Hypothalamus (tissue), 51 donors: ENCODE data around the gene SOBP.
A peak's percentile ranks its signal among the peaks of the same experiment; 100 is the strongest.

Source experiments
- DNase-seq, 51 donors: peaks; one replicate each; lab custom pipeline; 2025; lab: John Stamatoyannopoulos, UW

The SOBP gene

GRCh38 chr6:107611094-107611810, 121.3 kb downstream of the SOBP start:
- DNase-seq, result peak in 2 of 51 donors; percentile 8 to 24

DNA sequence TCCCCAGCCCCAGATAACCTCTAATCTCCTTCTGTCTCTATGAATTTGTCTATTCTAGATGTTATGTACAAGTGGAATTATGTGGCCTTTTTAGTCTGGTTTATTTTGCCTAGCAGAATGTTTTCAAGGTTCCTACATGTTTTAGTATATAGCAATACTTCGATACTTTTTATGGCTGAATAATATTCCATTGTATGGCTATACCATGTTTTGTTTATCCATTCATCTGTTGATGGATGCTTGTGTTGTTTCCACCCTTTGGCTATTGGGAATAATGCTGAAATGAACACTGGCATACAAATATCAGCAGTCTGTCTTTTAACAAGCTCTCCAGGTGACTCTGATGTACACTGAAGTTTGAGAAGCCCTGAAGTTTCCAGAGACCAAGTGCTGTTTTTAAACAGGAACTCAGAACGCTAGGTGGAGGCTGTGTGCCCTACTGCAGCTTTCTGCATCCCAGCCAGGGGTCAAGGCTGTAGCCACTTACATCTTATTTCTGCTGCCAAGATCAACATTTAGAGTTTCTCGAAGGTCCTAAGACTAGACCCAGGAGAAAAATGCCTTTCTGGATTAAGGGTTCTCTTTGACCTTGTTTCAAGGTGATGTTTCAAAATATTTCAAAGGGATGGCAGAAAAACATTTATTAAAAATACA, 123.0 kb downstream of the SOBP start:
- DNase-seq, result no peak

GRCh38 chr6:107613651-107614379, 123.9 kb downstream of the SOBP start:
- no peak for DNase-seq

GRCh38 chr6:107614828-107615227, 124.9 kb downstream of the SOBP start:
- DNase-seq, result no peak

- peak in 8 of 51 donors; percentile 13 to 48 (median 18) for DNase-seq
These were observed 126.9 kb downstream of the SOBP start for GRCh38 chr6:107616775-107617174.

DNA sequence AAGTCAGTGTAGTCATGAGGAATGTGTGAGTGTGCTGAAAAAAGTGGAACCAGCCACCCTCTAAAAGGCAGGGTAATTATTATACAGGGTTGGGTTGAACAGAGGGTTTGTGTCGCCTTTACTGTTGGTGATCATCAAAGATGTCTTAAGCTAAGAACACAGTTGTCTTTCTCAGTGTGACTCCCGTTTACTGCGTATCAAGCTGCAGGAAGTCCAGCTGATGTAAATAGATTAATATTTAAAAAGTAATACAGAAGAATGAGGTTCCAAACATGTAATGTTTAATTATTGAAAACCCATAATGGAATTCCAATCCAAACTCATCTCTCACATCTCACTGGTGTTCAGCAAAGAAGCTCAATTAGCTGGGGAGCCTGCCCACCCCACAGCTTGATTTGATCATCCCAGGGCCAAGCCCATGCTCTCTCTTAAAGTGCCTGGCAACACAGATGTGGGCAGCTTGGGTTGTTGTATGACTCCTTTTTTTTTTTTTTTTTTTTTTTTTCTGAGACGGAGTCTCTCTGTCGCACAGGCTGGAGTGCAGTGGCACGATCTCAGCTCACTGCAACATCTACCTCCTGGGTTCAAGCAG, 127.5 kb downstream of the SOBP start:
- no peak for DNase-seq

- no peak for DNase-seq
These were observed 128.8 kb downstream of the SOBP start for GRCh38 chr6:107618672-107619071.

DNA sequence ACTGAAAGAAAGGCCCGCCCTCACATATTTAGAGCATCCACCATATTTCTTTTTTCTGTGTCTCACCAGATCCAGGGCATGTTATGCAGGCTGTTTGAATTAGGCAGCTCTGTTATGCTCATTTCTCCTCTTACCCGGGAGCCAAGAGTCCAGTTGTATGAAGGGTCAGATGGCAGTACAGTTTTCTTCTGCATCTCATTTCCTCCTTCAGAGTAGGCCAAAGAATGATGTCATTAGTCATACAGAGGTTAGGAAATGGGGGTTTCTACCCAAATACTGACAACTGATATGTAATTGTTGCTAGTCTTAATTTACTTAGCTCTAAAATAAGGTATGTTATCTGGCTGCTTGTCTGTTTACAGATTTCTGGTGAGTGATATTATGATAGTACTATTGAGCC, 130.8 kb downstream of the SOBP start:
- DNase-seq, result no peak

DNA sequence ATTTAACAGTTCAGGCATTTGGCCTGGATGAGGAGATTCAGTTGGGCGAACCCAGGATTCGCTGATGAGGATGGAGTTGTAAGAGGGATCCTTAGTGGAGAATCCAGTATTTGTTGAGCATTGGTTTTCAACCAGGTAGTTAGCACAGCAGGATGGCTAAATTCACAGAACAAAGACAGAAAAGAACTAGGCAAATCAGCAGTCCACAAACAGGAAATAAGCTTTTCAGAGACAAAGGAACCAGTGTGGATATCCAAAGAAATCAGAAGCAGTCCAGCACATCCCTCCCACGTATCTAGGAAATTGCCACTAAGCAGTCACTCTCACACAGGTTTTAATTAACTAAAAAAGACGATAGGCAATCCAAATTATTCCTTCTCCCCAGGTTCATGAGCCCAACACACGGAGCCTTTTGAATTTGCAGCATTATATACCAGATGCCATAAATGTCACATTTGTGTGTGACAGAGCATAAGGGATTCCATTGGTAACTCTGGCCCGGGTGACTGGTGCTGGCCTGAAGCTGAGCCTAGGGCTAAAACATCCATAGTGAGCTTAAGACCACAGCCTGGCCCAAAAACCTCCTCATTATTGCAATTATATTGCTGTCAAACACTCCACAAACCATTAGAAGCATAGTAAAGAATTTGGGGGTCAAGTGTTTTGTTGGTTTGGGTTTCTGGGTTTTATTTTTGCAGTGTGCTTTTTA, 131.5 kb downstream of the SOBP start:
- DNase-seq, result no peak

DNA sequence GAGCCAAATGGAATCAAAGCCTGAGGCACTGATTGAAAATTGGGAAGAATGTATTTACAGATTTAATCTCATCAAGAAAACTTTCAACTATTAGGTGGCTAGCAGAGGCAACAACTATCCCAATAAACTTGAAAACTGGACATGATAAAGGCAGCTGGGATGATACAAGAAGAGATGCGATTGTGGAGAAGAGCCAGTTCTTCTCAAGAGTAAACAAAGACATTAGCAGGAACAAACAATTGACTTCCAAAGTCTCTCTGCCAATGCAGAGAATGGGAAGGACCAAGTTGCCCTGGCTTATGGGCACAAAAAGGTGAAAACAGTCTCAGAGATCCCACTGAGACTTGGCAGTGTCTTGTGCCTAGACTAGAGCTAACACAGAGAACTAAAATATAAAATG, 132.4 kb downstream of the SOBP start:
- no peak for DNase-seq

DNA sequence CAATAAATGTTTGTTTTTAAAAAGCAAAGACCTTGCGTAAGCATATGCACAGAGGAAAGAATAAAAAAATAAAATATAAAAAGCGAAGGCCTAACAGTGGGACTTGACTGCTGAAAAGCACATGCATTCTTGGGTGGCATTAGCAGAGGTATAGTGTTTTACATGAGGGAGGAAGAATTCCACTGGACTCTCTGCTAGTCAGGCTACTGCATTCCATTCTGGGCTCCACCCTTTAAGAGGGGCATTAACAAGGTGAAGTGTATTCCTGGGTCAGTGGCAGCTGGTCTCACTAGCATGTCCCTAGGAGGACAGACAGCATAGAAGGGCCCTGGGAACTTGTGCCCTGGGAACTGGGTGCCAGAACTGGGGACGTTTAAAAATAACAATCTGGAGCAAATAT, 134.1 kb downstream of the SOBP start:
- no peak for DNase-seq

DNA sequence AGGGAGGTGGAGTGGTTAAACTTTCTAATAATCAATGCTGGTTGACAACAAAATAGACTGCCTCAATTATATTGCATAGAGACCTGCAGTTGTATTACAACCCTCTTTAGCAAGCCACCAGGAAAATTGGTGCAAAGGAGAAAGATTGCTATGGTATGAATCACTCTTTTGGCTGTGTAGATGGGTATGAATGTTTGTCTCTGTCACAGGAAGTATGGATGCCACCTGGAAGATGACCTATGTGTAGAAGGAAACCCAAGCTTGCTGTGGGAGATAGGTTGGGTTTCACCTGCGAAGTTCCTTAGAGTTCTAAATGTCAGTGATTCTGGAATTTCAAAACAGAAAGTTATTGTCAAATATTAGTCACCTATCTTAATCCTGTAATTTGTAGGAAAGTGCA, 134.6 kb downstream of the SOBP start:
- no peak for DNase-seq

GRCh38 chr6:107625264-107625663, 135.3 kb downstream of the SOBP start:
- no peak for DNase-seq

DNA sequence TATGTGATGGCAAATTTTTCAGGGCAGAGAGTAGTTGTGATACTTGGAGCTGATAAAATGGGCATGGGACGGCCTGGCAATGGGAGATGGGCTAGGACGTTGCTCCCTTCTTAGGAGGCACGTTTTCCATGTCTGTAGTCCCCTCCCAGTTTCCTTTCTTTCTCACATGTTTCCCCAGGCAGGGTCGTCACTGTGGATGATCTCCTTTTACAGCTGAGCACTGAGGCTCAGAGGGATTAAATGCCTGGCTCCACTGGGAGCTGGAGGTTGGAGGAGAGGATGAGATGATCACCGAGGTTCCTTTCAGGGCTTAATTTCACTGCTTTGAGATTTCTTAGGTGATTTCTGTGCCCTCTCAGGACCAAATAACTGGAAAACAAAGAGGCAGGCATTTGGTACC, 136.7 kb downstream of the SOBP start:
- DNase-seq, result no peak

DNA sequence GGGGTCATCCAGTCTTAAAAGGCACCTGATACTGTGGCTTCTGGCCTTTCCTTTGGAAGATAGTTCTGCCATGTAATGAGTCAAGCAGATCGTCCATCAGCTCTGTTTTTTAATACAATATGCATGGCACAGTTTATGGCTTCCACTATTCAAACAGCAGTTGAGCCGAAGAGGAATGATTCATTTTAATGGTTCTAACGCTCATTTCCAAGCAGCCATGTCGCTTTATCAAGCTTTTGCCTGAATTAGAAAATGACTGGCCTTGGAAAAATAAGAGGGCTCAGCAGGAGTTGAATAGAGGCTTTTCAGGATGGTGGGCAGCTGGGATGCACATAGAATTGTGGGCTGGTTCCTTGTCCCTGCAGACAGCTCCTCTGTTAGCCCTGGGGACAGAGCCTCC, 138.1 kb downstream of the SOBP start:
- DNase-seq, result no peak

GRCh38 chr6:107628878-107629277, 139.0 kb downstream of the SOBP start:
- no peak for DNase-seq

GRCh38 chr6:107629548-107630129, 139.7 kb downstream of the SOBP start:
- no peak for DNase-seq

DNA sequence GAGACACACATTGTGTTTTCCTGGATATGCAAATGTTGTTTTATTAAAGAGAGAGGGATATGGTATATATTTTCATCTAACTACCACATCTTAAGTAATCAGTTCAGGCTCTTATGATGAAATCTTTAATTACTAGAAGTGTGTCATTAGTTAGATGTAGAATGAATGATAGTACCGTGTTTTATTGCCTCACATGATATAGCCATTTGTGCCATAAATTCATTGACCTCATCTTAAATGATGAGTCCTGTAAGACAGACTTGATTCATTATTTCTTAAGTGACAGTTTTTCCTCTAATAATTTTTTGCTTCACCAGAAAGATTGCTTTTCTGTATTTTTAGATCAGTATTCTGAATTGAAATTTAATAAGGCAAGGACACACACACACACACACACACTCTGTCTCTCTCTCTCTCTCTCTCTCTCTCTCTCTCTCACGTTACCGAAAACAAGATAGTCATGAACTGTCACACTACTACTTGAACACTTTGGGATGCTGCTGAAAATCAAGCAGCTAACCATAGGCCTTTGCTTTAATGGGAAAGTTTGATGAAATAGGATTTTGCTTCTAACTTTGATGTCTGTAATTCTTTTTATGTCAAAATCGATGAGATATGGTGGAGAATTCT, 140.5 kb downstream of the SOBP start:
- no peak for DNase-seq

- DNase-seq, result no peak
These were observed 142.6 kb downstream of the SOBP start for GRCh38 chr6:107632381-107633136.
